ENCODE measurements around the gene BST1.

Gene BST1

DNA sequence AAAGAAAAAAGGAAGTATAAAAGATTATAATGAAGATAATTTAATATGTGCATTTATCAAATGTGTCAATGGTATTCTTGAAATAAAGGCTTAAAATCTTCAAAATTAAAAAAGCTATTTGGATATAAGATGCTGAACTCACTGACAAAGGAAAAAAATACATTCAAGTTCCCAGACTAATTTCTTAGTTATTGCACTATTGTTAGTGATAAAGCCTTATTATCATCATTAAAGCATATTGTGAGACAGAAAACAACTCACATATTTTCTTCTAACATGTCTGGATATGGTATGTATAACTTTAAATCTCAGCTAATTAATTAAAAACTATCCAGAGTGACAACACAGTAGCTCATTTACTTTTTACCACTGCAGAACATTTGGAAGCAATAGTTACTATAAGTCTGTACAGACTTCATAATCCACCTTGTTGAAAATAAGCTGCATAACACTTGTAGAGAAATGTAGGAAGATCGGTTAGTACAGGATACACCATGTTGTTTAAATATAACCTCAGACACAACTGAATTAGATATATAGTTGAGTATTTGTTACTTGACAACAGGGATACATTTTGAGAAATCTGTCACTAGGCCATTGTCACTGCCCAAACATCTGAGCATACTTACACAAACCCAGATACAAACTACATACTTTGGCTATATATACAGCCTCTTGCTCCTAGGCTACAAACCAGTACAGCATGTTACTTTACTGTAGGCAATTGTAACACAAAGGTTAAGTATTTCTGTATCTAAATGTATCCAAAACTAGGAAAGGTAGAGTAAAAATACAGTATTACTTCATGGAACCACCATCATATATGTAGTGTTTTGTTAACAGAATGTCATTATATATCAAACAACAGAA, 34.1 kb upstream of the BST1 start:
- Histone ChIP-seq H3K27ac (ENCODE audit: low read depth, low read length) (no peak overlapping the region), H2AFZ (ENCODE audit: low read depth, low read length, severe bottlenecking) (no peak overlapping the region), H3K27me3 (ENCODE audit: low read length) (no peaks in the 10 kb centered on the region), H3K9ac (ENCODE audit: low read length) (no peak overlapping the region), H3K9me2 (replicated peaks; ENCODE audit: insufficient read depth, low read length) (no peaks in the 10 kb centered on the region), H3K4me2 (ENCODE audit: low read depth, low read length, poor library complexity, severe bottlenecking) (no peak overlapping the region), H3K9me3 (ENCODE audit: insufficient read depth, low read length) (no peaks in the 10 kb centered on the region), H4K20me1 (ENCODE audit: low read depth, low read length) (no peaks in the 10 kb centered on the region), H3K36me3 (ENCODE audit: low read length) (peaks cover 11% of the 10 kb centered on the region; the same call in 1 of the 2 replicates), H3K79me2 (ENCODE audit: insufficient read depth, low read length) (peaks cover 45% of the 10 kb centered on the region), H3K4me3 (ENCODE audit: insufficient read depth, low read length, poor library complexity, severe bottlenecking) (no peak overlapping the region), H3F3A (ENCODE audit: insufficient read depth) (peaks cover 10% of the 10 kb centered on the region; the same call in 1 of the 2 replicates)
- TF ChIP-seq, protein P1, sequence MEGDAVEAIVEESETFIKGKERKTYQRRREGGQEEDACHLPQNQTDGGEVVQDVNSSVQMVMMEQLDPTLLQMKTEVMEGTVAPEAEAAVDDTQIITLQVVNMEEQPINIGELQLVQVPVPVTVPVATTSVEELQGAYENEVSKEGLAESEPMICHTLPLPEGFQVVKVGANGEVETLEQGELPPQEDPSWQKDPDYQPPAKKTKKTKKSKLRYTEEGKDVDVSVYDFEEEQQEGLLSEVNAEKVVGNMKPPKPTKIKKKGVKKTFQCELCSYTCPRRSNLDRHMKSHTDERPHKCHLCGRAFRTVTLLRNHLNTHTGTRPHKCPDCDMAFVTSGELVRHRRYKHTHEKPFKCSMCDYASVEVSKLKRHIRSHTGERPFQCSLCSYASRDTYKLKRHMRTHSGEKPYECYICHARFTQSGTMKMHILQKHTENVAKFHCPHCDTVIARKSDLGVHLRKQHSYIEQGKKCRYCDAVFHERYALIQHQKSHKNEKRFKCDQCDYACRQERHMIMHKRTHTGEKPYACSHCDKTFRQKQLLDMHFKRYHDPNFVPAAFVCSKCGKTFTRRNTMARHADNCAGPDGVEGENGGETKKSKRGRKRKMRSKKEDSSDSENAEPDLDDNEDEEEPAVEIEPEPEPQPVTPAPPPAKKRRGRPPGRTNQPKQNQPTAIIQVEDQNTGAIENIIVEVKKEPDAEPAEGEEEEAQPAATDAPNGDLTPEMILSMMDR (IDR thresholded peaks at IDR 0.05; ENCODE audit: insufficient read depth, low read length, poor library complexity, severe bottlenecking) = no peak
- no peak for TF ChIP-seq EZH2phosphoT487 (conservative IDR thresholded peaks at IDR 0.05; ENCODE audit: low read length)

DNA sequence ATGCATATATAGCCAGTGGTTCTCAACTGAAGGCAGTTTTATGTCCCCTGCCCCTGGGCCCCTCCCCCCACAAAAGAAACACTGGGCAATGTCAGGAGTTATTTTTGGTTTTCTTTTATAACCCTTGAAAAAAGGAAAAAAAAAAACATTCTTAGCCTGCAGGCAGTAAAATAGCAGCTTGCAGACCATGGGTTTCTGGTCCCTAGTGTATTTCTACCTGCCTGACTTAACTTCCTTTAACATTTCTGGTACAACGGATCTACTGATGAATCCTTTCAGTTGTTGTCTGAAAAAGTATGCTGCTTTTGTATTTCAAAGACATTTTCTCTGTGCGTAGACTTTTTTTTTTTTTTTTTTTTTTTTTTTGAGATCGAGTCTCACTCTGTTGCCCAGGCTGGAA, 32.3 kb upstream of the BST1 start:
- no peak overlapping the region for H3K4me3 ChIP-seq (ENCODE audit: insufficient read depth, low read length, poor library complexity, severe bottlenecking)
- no peak overlapping the region for H3K4me2 ChIP-seq (ENCODE audit: low read depth, low read length, poor library complexity, severe bottlenecking)
- TF ChIP-seq, protein P1 (IDR thresholded peaks at IDR 0.05; ENCODE audit: insufficient read depth, low read length, poor library complexity, severe bottlenecking) = no peak
- no peak for TF ChIP-seq EZH2phosphoT487 (conservative IDR thresholded peaks at IDR 0.05; ENCODE audit: low read length)
- H3K9me2 ChIP-seq (replicated peaks; ENCODE audit: insufficient read depth, low read length) = no peaks in the 10 kb centered on the region
- no peaks in the 10 kb centered on the region for H3K27me3 ChIP-seq (ENCODE audit: low read length)
- no peaks in the 10 kb centered on the region for H3K9me3 ChIP-seq (ENCODE audit: insufficient read depth, low read length)
- no peak overlapping the region for H3K9ac ChIP-seq (ENCODE audit: low read length)
- peaks cover 11% of the 10 kb centered on the region; the same call in 1 of the 2 replicates for H3K36me3 ChIP-seq (ENCODE audit: low read length)
- no peak overlapping the region for H3K27ac ChIP-seq (ENCODE audit: low read depth, low read length)
- no peak overlapping the region for H2AFZ ChIP-seq (ENCODE audit: low read depth, low read length, severe bottlenecking)
- peaks cover 63% of the 10 kb centered on the region for H3K79me2 ChIP-seq (ENCODE audit: insufficient read depth, low read length)
- H4K20me1 ChIP-seq (ENCODE audit: low read depth, low read length) = no peaks in the 10 kb centered on the region
- H3F3A ChIP-seq (ENCODE audit: insufficient read depth) = peaks cover 10% of the 10 kb centered on the region; the same call in 1 of the 2 replicates

DNA sequence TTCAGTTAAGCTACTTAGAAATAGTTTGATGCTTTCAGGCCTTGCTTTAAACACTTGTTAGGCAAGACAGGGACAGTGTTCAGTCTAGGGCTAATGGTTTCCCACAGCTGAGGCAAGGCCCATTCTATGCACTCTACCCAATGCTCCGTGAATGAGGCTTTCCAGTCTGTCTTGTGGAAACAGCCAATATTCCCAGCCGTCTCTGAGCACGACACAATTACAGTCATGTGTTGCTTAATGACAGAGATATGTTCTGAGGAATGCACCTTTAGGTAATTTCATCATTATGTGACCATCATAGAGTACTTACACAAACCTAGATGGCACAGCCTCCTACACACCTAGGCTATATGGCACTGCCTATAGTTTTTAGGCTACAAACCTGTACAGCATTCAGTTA, 30.8 kb upstream of the BST1 start:
- no peaks in the 10 kb centered on the region for H4K20me1 ChIP-seq (ENCODE audit: low read depth, low read length)
- peaks cover 23% of the 10 kb centered on the region for H3F3A ChIP-seq (ENCODE audit: insufficient read depth)
- no peak overlapping the region for H2AFZ ChIP-seq (ENCODE audit: low read depth, low read length, severe bottlenecking)
- H3K27ac ChIP-seq (ENCODE audit: low read depth, low read length) = no peak overlapping the region
- no peaks in the 10 kb centered on the region for H3K9me2 ChIP-seq (replicated peaks; ENCODE audit: insufficient read depth, low read length)
- H3K27me3 ChIP-seq (ENCODE audit: low read length) = no peaks in the 10 kb centered on the region
- no peak overlapping the region for H3K4me2 ChIP-seq (ENCODE audit: low read depth, low read length, poor library complexity, severe bottlenecking)
- no peak overlapping the region for H3K4me3 ChIP-seq (ENCODE audit: insufficient read depth, low read length, poor library complexity, severe bottlenecking)
- peaks cover 78% of the 10 kb centered on the region for H3K79me2 ChIP-seq (ENCODE audit: insufficient read depth, low read length)
- no peak overlapping the region for H3K9ac ChIP-seq (ENCODE audit: low read length)
- TF ChIP-seq, protein P1 (IDR thresholded peaks at IDR 0.05; ENCODE audit: insufficient read depth, low read length, poor library complexity, severe bottlenecking) = no peak
- TF ChIP-seq EZH2phosphoT487 (conservative IDR thresholded peaks at IDR 0.05; ENCODE audit: low read length) = no peak
- H3K36me3 ChIP-seq (ENCODE audit: low read length) = peaks cover 10% of the 10 kb centered on the region; the same call in 1 of the 2 replicates
- no peaks in the 10 kb centered on the region for H3K9me3 ChIP-seq (ENCODE audit: insufficient read depth, low read length)
